Mucosa of gallbladder (tissue), 1 donor: ENCODE data around the gene SGIP1. TPM values are rescaled to one million over a fixed set of nuclear protein-coding genes. Genes with fewer than 3 reads are reported as not detected.
"Not testable (repeated sequence)": the region's sequence is repeated elsewhere in the genome, so short reads cannot be mapped to it uniquely, and the experiment has no call there.

ENCODE experiments used
- DNase-seq: peaks from one replicate; pipeline ENCODE4 v3.0.0-alpha.2; 2020; ENCODE audit warnings: low spot score
- total RNA-seq: library from RNA; stranded (reverse); gene quantifications from one replicate; pipeline ENCODE4 v1.2.1, GENCODE V29; 2021
- donor health status: DM: no; HTN: no; CAD: no.

Gene SGIP1
- total RNA-seq, 1 donor from 2014 or later = 7.0 TPM

GRCh38 chr1:66681686-66682085, 147.7 kb downstream of the SGIP1 start:
- DNase-seq = no peak

- DNase-seq = no peak
Observed at GRCh38 chr1:66682106-66682505, 148.2 kb downstream of the SGIP1 start.

- DNase-seq = no peak
Observed at GRCh38 chr1:66684353-66684752, 150.4 kb downstream of the SGIP1 start.

- DNase-seq = no peak
Observed at GRCh38 chr1:66685265-66685664, 151.3 kb downstream of the SGIP1 start.

GRCh38 chr1:66685670-66686069, 151.7 kb downstream of the SGIP1 start:
- no peak for DNase-seq

- no peak for DNase-seq
Observed at GRCh38 chr1:66686406-66686805, 152.5 kb downstream of the SGIP1 start.

- no peak for DNase-seq
Observed at GRCh38 chr1:66687358-66687757, 153.4 kb downstream of the SGIP1 start.

GRCh38 chr1:66690666-66691381, 156.9 kb downstream of the SGIP1 start:
- DNase-seq = no peak

GRCh38 chr1:66692681-66693080, 158.7 kb downstream of the SGIP1 start:
- no peak for DNase-seq

- DNase-seq = no peak
Observed at GRCh38 chr1:66693856-66694255, 159.9 kb downstream of the SGIP1 start.

GRCh38 chr1:66695116-66695515, 161.2 kb downstream of the SGIP1 start:
- no peak for DNase-seq

GRCh38 chr1:66696771-66697170, 162.8 kb downstream of the SGIP1 start:
- DNase-seq = no peak

- no peak for DNase-seq
Observed at GRCh38 chr1:66699213-66699612, 165.3 kb downstream of the SGIP1 start.

- no peak for DNase-seq
Observed at GRCh38 chr1:66704177-66704875, 170.4 kb downstream of the SGIP1 start.

GRCh38 chr1:66705110-66705509, 171.2 kb downstream of the SGIP1 start:
- DNase-seq = no peak

GRCh38 chr1:66711420-66711819, 177.5 kb downstream of the SGIP1 start:
- DNase-seq = no peak

- DNase-seq = no peak
Observed at GRCh38 chr1:66712839-66713238, 178.9 kb downstream of the SGIP1 start.

GRCh38 chr1:66723985-66724384, 190.0 kb downstream of the SGIP1 start:
- no peak for DNase-seq

GRCh38 chr1:66725885-66726665, 192.1 kb downstream of the SGIP1 start:
- peak; percentile 47 for DNase-seq

- DNase-seq = no peak
Observed at GRCh38 chr1:66728021-66728420, 194.1 kb downstream of the SGIP1 start.

GRCh38 chr1:66728716-66729115, 194.8 kb downstream of the SGIP1 start:
- not testable (repeated sequence) for DNase-seq

- no peak for DNase-seq
Observed at GRCh38 chr1:66729119-66729518, 195.2 kb downstream of the SGIP1 start.

- DNase-seq = no peak
Observed at GRCh38 chr1:66729523-66729922, 195.6 kb downstream of the SGIP1 start.
